HCT116 (cell line): ENCODE results near the gene TMF1. TPM values are rescaled to one million over a fixed set of nuclear protein-coding genes. Genes with fewer than 3 reads are reported as not detected.

Experiments used
- ATAC-seq: fragments of 200-7000 bp; cut with Tn5 transposase; 2 replicates; pipeline ENCODE4 v1.9.1; 2020; ENCODE audit warnings: mild to moderate bottlenecking, moderate library complexity
- BruUV-seq: library from RNA; stranded (reverse); fragments of 400-500 nt; replicated peaks from 2 replicates; lab custom pipeline; 2021; lab: Mats Ljungman, UMichigan
- CTCF ChIA-PET: fragments of 300-600 bp; sonication (Branson Sonifier 250); formaldehyde crosslinking; loops from one replicate; lab custom pipeline; 2021; ENCODE audit warnings: antibody characterized with exemption; lab: Charles Lee
- POLR2A ChIA-PET: fragments of 300-600, 350-600 bp; sonication (Branson Sonifier 250); formaldehyde crosslinking; loops from one replicate; lab custom pipeline; 2021; ENCODE audit warnings: antibody characterized with exemption; lab: Charles Lee
- RAD21 ChIA-PET, 2 experiments: fragments of 300-600 bp; sonication (Branson Sonifier 250); formaldehyde crosslinking; loops; one replicate each; lab custom pipeline; 2023; ENCODE audit warnings: low total read pairs in 2 of 2; ENCODE audit not compliant: uncharacterized antibody in 2 of 2, unreplicated experiment in 2 of 2, low non-redundant PET in 1 of 2; lab: Charles Lee
- DNase-seq: peaks from one replicate; pipeline ENCODE4 v3.0.0-alpha.2; 2010; ENCODE audit warnings: low read depth, low spot score
- H2AFZ ChIP-seq: fragments of 200-600 bp; shearing (Covaris generic), sonication (generic); 2 replicates; pipeline ENCODE4 v1.6.1; 2017; ENCODE audit warnings: low read depth, mixed run types, mixed read lengths, antibody characterized with exemption, low read length; ENCODE audit not compliant: poor library complexity, severe bottlenecking
- H3K27ac ChIP-seq: 2 replicates; pipeline ENCODE4 v1.5.1; 2012; ENCODE audit warnings: low read depth, low read length
- H3K27me3 ChIP-seq: fragments of 200-600 bp; sonication (generic); 2 replicates; pipeline ENCODE4 v1.6.1; 2016; ENCODE audit warnings: mixed run types, low read length, mixed read lengths; ENCODE audit not compliant: insufficient read depth
- H3K36me3 ChIP-seq, 2 experiments: fragments of 200-500 bp in 1 of 2; fragments of 200-600 bp in 1 of 2; sonication (Bioruptor generic) in 1 of 2; sonication (generic) in 1 of 2; 2 replicates each; pipeline versions ENCODE4 v1.5.1 to v1.6.1; 2014 to 2016; ENCODE audit warnings: low read length in 2 of 2, inconsistent platforms in 1 of 2, mixed read lengths in 1 of 2, mixed run types in 1 of 2; ENCODE audit not compliant: insufficient read depth in 2 of 2, control insufficient read depth in 1 of 2
- H3K4me1 ChIP-seq, 2 experiments: fragments of 200-600 bp in 1 of 2; sonication (generic) in 1 of 2; 2 replicates each; pipeline versions ENCODE4 v1.5.1 to v1.6.1; 2012 to 2017; ENCODE audit warnings: low read length in 2 of 2, inconsistent platforms in 1 of 2, mild to moderate bottlenecking in 1 of 2, mixed read lengths in 1 of 2, mixed run types in 1 of 2, moderate library complexity in 1 of 2; ENCODE audit not compliant: insufficient read depth in 2 of 2, control insufficient read depth in 1 of 2
- H3K4me2 ChIP-seq: fragments of 200-600 bp; sonication (generic); 2 replicates; pipeline ENCODE4 v1.6.1; 2017; ENCODE audit warnings: mixed run types, low read length, mixed read lengths
- H3K4me3 ChIP-seq, 2 experiments: fragments of 200-600 bp in 1 of 2; sonication (generic) in 1 of 2; replicated peaks in 1 of 2; 2 replicates each; pipeline ENCODE4 v1.5.1; 2011 to 2016; ENCODE audit warnings: low read length in 2 of 2, control low read depth in 1 of 2, low read depth in 1 of 2, mild to moderate bottlenecking in 1 of 2, mixed read lengths in 1 of 2, mixed run types in 1 of 2
- H3K79me2 ChIP-seq: fragments of 200-600 bp; sonication (generic); 2 replicates; pipeline ENCODE4 v1.6.1; 2017; ENCODE audit warnings: mild to moderate bottlenecking, mixed run types, low read length, moderate library complexity, mixed read lengths; ENCODE audit not compliant: insufficient read depth
- H3K9ac ChIP-seq: fragments of 200-600 bp; sonication (generic); 2 replicates; pipeline ENCODE4 v1.6.1; 2016; ENCODE audit warnings: low read length, mixed read lengths
- H3K9me2 ChIP-seq: fragments of 200-600 bp; sonication (generic), shearing (Covaris generic); 2 replicates; pipeline ENCODE4 v1.6.1; 2017; ENCODE audit warnings: mixed run types, mild to moderate bottlenecking, moderate library complexity; ENCODE audit not compliant: insufficient read depth
- H3K9me3 ChIP-seq, 2 experiments: fragments of 200-500 bp in 1 of 2; fragments of 200-600 bp in 1 of 2; sonication (Bioruptor generic) in 1 of 2; sonication (generic) in 1 of 2; 2 replicates each; pipeline ENCODE4 v1.6.1; 2014 to 2017; ENCODE audit warnings: low read length in 2 of 2, mixed read lengths in 2 of 2, inconsistent platforms in 1 of 2, low read depth in 1 of 2, mild to moderate bottlenecking in 1 of 2, mixed run types in 1 of 2, moderate library complexity in 1 of 2; ENCODE audit not compliant: control insufficient read depth in 1 of 2, insufficient read depth in 1 of 2
- H4K20me1 ChIP-seq: fragments of 200-600 bp; sonication (generic), shearing (Covaris generic); 2 replicates; pipeline ENCODE4 v1.6.1; 2017; ENCODE audit warnings: mixed run types, mild to moderate bottlenecking, moderate library complexity; ENCODE audit not compliant: insufficient read depth
- CEBPB ChIP-seq: IDR thresholded peaks from 2 replicates; pipeline ENCODE4 v1.6.1; 2012; ENCODE audit warnings: low read depth
- EGR1 ChIP-seq: IDR thresholded peaks from 2 replicates; pipeline ENCODE4 v1.6.1; 2012; ENCODE audit warnings: low read depth
- ELF1 ChIP-seq: IDR thresholded peaks from 2 replicates; pipeline ENCODE4 v1.6.1; 2012; ENCODE audit warnings: low read depth, borderline replicate concordance
- EZH2phosphoT487 ChIP-seq: fragments of 200-600 bp; IDR thresholded peaks from 2 replicates; pipeline ENCODE4 v1.6.1; 2018; ENCODE audit warnings: antibody characterized with exemption, borderline replicate concordance
- POLR2A ChIP-seq: IDR thresholded peaks from 2 replicates; pipeline ENCODE4 v1.7.0; 2011; ENCODE audit warnings: borderline replicate concordance; ENCODE audit not compliant: insufficient read depth, insufficient read length; ENCODE audit errors: extremely low read depth
- SIN3A ChIP-seq: IDR thresholded peaks from 2 replicates; pipeline ENCODE4 v1.6.1; 2012; ENCODE audit warnings: low read depth
- SRF ChIP-seq: IDR thresholded peaks from 2 replicates; pipeline ENCODE4 v1.6.1; 2012; ENCODE audit warnings: low read depth
- ZFX ChIP-seq: fragments of 450-650 bp; IDR thresholded peaks from 2 replicates; pipeline ENCODE4 v1.6.1; 2017
- intact Hi-C: fragments of 100-400 bp; cut with micrococcal nuclease; formaldehyde crosslinking; loops from 2 replicates; pipeline ENCODE4 v1.10.0; 2022
- total RNA-seq: library from RNA; stranded (reverse); gene quantifications from one replicate; pipeline ENCODE4 v1.2.1, GENCODE V29; 2021; ENCODE audit not compliant: unreplicated experiment
- TF ChIP-seq, protein P1 (sequence below): IDR thresholded peaks from 2 replicates; pipeline ENCODE4 v1.6.1; 2012
- TF ChIP-seq, protein P2 (sequence below): IDR thresholded peaks from 2 replicates; pipeline ENCODE4 v1.6.1; 2012
- TF ChIP-seq, protein P3 (sequence below): IDR thresholded peaks from 2 replicates; pipeline ENCODE4 v1.6.1; 2012; ENCODE audit warnings: low read depth
- TF ChIP-seq, protein P4 (sequence below): IDR thresholded peaks from 2 replicates; pipeline ENCODE4 v1.6.1; 2011; ENCODE audit warnings: mild to moderate bottlenecking, low read length, moderate library complexity; ENCODE audit not compliant: insufficient replicate concordance; ENCODE audit errors: extremely low read depth

TMF1 gene
- total RNA-seq, 1 experiment from 2014 or later: 27.3 TPM

DNA sequence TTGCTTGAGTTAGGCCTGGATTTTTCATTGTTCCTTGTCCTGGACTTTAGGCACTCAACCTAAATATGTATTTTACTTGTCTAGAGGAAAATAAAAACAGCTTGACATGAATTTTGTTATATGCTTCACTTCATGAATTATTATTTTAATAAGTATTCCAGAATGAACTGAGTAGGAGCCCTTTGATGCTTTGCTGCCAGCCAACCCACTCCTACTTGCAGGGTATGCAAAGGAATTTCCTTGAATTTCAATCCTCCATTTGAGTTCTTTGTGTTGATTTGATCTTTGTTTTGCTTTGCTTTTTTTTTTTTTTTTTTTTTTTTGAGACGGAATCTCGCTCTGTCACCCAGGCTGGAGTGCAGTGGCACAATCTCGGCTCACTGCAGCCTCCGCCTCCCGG lies 44.2 kb upstream of the TMF1 start:
- RAD21 ChIA-PET: no interaction called here
- ATAC-seq: no peak
- Histone ChIP-seq H3K27me3 (no peaks in the 10 kb centered on the region), H3K36me3 (no peaks in the 10 kb centered on the region), H3K9me2 (no peaks in the 10 kb centered on the region), H2AFZ (no peak overlapping the region), H3K79me2 (no peaks in the 10 kb centered on the region; the same call in 1 of the 2 replicates), H3K4me3 (no peak overlapping the region), H3K4me1 (no peaks in the 10 kb centered on the region; a peak in 1 of 4 replicates), H3K9ac (no peak overlapping the region), H3K4me2 (no peak overlapping the region), H3K9me3 (no peaks in the 10 kb centered on the region), H3K27ac (no peak overlapping the region), H4K20me1 (no peaks in the 10 kb centered on the region)
- BruUV-seq: no TSS peak
- intact Hi-C loops: no loop called here
- no peak for DNase-seq
- TF ChIP-seq ELF1 (no peak), EZH2phosphoT487 (no peak), EGR1 (no peak), POLR2A (no peak), SRF (no peak), ZFX (no peak), CEBPB (no peak), SIN3A (no peak)
- TF ChIP-seq, protein P1, sequence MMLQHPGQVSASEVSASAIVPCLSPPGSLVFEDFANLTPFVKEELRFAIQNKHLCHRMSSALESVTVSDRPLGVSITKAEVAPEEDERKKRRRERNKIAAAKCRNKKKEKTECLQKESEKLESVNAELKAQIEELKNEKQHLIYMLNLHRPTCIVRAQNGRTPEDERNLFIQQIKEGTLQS: no peak
- TF ChIP-seq, protein P2, sequence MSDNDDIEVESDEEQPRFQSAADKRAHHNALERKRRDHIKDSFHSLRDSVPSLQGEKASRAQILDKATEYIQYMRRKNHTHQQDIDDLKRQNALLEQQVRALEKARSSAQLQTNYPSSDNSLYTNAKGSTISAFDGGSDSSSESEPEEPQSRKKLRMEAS: no peak
- TF ChIP-seq, protein P3, sequence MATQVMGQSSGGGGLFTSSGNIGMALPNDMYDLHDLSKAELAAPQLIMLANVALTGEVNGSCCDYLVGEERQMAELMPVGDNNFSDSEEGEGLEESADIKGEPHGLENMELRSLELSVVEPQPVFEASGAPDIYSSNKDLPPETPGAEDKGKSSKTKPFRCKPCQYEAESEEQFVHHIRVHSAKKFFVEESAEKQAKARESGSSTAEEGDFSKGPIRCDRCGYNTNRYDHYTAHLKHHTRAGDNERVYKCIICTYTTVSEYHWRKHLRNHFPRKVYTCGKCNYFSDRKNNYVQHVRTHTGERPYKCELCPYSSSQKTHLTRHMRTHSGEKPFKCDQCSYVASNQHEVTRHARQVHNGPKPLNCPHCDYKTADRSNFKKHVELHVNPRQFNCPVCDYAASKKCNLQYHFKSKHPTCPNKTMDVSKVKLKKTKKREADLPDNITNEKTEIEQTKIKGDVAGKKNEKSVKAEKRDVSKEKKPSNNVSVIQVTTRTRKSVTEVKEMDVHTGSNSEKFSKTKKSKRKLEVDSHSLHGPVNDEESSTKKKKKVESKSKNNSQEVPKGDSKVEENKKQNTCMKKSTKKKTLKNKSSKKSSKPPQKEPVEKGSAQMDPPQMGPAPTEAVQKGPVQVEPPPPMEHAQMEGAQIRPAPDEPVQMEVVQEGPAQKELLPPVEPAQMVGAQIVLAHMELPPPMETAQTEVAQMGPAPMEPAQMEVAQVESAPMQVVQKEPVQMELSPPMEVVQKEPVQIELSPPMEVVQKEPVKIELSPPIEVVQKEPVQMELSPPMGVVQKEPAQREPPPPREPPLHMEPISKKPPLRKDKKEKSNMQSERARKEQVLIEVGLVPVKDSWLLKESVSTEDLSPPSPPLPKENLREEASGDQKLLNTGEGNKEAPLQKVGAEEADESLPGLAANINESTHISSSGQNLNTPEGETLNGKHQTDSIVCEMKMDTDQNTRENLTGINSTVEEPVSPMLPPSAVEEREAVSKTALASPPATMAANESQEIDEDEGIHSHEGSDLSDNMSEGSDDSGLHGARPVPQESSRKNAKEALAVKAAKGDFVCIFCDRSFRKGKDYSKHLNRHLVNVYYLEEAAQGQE: no peak
- TF ChIP-seq, protein P4, sequence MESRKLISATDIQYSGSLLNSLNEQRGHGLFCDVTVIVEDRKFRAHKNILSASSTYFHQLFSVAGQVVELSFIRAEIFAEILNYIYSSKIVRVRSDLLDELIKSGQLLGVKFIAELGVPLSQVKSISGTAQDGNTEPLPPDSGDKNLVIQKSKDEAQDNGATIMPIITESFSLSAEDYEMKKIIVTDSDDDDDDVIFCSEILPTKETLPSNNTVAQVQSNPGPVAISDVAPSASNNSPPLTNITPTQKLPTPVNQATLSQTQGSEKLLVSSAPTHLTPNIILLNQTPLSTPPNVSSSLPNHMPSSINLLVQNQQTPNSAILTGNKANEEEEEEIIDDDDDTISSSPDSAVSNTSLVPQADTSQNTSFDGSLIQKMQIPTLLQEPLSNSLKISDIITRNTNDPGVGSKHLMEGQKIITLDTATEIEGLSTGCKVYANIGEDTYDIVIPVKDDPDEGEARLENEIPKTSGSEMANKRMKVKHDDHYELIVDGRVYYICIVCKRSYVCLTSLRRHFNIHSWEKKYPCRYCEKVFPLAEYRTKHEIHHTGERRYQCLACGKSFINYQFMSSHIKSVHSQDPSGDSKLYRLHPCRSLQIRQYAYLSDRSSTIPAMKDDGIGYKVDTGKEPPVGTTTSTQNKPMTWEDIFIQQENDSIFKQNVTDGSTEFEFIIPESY: no peak
- POLR2A ChIA-PET: no interaction called here
- CTCF ChIA-PET: no interaction called here
